Effector CD8-positive, alpha-beta T cell (primary cell): ENCODE data around the gene YWHAQ.
"Not testable (repeated sequence)": the region's sequence is repeated elsewhere in the genome, so short reads cannot be mapped to it uniquely, and the experiment has no call there.

Source experiments
- DNase-seq: peaks from one replicate; lab custom pipeline; 2025; lab: John Stamatoyannopoulos, UW

YWHAQ gene

GRCh38 chr2:9594366-9595054, 36.3 kb downstream of the YWHAQ start:
- no peak for DNase-seq

DNA sequence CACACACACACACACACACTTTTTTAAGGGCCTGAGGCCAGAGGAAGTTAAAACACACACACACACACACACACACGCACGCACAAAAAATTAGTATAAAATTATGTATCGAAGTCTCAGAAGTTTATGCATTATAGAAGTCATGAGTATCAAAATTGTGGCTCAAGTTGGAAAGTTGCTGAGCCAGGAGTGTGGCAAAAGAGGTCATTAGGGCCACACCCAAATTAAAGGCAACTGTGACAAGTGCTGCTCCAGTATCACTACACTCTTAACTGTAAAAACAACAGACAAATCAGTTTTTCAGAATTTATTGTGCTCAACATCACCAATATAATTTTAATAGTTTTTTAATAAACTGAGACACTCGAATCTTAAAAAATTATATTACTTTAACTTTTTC, 36.9 kb downstream of the YWHAQ start:
- DNase-seq, result no peak

- DNase-seq, result no peak
These were observed 38.1 kb downstream of the YWHAQ start for GRCh38 chr2:9592699-9593098.

GRCh38 chr2:9590641-9591040, 40.2 kb downstream of the YWHAQ start:
- no peak for DNase-seq

GRCh38 chr2:9586465-9586864, 44.3 kb downstream of the YWHAQ start:
- no peak for DNase-seq

DNA sequence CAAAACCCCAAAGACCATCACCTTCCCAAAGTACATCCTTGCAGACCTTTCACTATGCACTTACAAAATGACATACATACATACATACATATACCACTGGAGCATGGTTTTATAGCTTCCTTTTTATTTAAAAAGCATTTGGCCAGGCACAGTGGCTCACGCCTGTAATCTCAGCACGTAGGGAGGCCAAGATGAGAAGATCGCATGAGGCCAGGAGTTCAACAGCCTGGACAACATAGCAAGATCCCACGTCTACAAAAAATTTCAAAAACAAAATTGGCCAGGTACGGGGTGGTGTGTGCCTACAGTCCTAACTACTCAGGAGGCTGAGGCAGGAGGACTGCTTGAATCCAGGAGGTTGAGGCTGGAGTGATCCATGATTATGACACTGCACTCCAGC, 45.3 kb downstream of the YWHAQ start:
- DNase-seq, result no peak

- not testable (repeated sequence) for DNase-seq
These were observed 45.9 kb downstream of the YWHAQ start for GRCh38 chr2:9584902-9585301.

DNA sequence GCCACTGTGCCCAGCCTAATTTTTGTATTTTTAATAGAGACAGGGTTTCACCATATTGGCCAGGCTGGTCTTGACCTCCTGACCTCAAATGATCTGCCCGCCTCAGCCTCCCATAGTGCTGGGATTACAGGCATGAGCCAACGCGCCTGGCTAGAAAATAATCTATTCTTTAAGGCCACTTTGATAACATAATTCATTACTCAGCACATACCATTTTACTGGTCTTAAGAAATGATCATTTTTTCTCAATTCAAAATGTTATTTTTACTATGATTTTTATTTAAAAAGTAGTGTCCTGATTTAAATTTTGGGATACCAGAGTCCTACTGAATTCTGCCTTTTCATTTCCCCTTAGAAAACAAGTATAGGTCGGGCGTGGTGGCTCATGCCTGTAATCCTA, 48.2 kb downstream of the YWHAQ start:
- no peak for DNase-seq

GRCh38 chr2:9578467-9579235, 52.1 kb downstream of the YWHAQ start:
- DNase-seq, result no peak

GRCh38 chr2:9574331-9574730, 56.5 kb downstream of the YWHAQ start:
- no peak for DNase-seq

DNA sequence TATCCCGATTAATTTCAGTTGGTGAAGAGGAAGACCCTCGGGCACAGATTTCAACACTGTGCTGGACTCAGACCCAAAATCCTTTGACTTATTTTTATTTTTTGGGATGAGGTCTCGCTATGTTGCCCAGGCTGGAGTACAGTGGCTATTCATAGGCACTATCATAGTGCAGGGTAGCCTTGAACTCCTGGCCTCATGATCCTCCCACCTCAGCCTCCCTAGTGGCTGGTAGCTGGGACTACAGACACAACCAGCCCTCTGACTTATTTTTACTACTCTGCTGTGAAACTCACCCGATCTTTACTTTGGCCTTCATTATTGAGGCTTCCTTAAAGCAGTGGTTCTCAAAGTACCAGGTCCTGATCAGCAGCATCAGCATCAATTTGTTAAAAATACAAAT, 57.0 kb downstream of the YWHAQ start:
- DNase-seq, result no peak

DNA sequence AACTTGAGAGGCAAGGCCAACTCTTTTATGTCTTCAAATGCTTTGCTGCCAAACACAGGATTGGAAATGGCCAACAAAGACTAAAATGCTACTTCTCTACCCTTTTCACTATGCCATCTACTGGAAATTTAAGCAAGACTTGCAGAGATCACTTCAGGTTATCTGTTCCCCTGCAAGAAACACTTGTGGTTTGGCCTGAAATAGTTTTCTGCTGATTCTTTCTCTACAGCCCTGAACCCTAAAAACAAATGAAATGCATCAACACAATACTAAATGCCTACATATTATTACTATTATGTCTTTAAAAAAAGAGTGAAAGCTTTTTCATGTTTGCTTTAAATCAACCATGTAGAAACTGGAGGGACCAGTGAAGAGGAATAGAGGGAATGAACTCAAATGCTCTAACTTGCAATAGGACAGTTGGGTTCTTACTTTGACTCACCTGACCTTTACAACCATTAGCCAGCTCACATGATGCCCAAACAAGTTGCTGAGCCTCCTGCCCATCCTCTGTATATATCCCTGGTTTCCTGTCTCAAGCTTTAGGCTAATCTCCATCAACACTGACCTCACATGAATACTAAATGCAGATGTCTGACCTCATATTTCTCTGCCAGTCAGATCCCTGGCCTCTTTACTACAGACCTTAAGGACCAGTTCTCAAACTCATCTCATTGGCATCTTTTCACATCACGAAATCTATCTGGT, 57.6 kb downstream of the YWHAQ start:
- no peak for DNase-seq

GRCh38 chr2:9570182-9571060, 60.4 kb downstream of the YWHAQ start:
- no peak for DNase-seq

GRCh38 chr2:9565436-9566153, 65.2 kb downstream of the YWHAQ start:
- no peak for DNase-seq

- no peak for DNase-seq
These were observed 70.2 kb downstream of the YWHAQ start for GRCh38 chr2:9560628-9561027.

DNA sequence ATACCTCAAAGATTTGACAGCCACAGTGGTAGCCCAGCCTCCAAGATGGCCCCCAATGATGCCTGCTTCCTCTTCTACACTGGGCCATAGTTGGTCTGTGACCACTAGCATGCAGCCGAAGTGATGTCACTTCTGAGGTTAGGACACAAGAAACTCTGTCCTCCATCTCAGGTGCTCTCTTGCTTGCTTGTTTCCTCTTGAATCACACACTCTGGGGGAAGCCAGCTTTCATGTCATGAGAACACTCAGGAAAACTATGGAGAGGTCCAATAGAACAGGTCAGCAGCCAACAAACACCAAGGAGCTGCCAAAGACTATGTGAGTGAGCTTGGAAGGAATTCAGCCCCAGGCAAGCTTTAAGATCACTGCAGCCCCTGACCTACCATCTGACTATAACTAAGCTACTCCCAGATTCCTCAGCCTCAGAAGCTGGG, 71.8 kb downstream of the YWHAQ start:
- no peak for DNase-seq

- peak; percentile 13 for DNase-seq
These were observed 74.6 kb downstream of the YWHAQ start for GRCh38 chr2:9556121-9556743.

GRCh38 chr2:9555297-9556120, 75.3 kb downstream of the YWHAQ start, which contains the start of gene ADAM17:
Gene ADAM17 (minus strand): TSS chr2:9555830. CDS start chr2:9555605, 225 bp downstream.
- peak; percentile 67 for DNase-seq

DNA sequence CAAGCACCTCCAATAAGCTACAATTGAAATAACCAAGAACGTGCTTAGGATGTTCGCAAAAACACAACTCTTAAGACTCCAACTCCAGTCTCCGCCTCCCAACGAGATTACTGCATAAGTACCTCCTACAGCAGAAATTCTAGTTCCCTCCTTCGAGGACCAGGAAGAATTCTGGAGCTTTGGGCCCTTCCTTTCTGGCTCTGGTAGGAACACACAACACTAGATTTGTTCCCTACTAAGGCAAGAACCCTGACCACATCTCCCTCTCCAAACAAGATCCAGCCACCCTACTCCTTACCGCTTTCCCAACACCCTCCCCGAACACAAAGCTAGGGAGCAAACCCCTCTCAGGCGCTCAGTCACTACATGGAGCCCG, 75.9 kb downstream of the YWHAQ start:
- no peak for DNase-seq
